ENCODE data around the gene TSNAXIP1.

The TSNAXIP1 gene

DNA sequence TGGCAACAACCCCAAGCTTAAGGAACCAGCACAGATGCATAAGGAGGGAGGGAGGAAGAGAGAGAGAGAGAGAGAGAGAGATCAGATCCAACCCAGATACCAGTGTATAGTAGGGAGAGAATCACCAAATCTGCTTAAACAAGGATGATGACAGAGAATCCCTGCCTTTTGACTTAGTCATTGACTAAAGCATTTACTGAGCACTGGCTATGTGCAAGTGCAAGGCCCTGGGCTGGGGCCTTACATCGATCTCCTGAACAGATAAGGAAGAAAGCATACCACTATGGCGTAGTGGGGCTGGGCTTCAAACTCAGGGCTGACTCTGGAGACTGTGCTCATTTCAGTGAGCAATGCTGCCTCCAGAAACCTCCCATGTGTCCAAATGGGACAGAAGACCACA, 15.8 kb downstream of the TSNAXIP1 start:
- no peak overlapping the region for H3K4me3 ChIP-seq (ENCODE audit: low read depth, low read length)
- peaks cover 0 to 21% of the 10 kb centered on the region in 2 experiments; a peak in 1 of 3 replicates for H3K36me3 ChIP-seq (ENCODE audit: control insufficient read depth in 2 of 2, insufficient read depth in 1 of 2, low read length in 2 of 2)
- H3K9me3 ChIP-seq (ENCODE audit: control insufficient read depth, insufficient read depth, low read depth, low read length), result no peaks in the 10 kb centered on the region
- TF ChIP-seq ZSCAN30 (tag by site-specific recombination; IDR thresholded peaks at IDR 0.05) (no peak), ZNF544 (tag by site-specific recombination; IDR thresholded peaks at IDR 0.05) (no peak), ZBTB44 (tag by site-specific recombination; IDR thresholded peaks at IDR 0.05) (no peak), TCF7L2 (IDR thresholded peaks at IDR 0.05; ENCODE audit: borderline replicate concordance, low read depth, low read length) (no peak), ZNF292 (tag by site-specific recombination; IDR thresholded peaks at IDR 0.05; ENCODE audit: borderline replicate concordance, low read depth) (no peak)
- TF ChIP-seq, protein P1, sequence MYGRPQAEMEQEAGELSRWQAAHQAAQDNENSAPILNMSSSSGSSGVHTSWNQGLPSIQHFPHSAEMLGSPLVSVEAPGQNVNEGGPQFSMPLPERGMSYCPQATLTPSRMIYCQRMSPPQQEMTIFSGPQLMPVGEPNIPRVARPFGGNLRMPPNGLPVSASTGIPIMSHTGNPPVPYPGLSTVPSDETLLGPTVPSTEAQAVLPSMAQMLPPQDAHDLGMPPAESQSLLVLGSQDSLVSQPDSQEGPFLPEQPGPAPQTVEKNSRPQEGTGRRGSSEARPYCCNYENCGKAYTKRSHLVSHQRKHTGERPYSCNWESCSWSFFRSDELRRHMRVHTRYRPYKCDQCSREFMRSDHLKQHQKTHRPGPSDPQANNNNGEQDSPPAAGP (tag by site-specific recombination; IDR thresholded peaks at IDR 0.05), result no peak
- ChIA-PET POLR2A (no interaction called here), CTCF (no interaction called here)
- no peaks in the 10 kb centered on the region for H3K4me1 ChIP-seq (ENCODE audit: control insufficient read depth, insufficient read depth, low read length)
- no peak overlapping the region for H3K27ac ChIP-seq (ENCODE audit: extremely low read depth, low read depth, low read length)

DNA sequence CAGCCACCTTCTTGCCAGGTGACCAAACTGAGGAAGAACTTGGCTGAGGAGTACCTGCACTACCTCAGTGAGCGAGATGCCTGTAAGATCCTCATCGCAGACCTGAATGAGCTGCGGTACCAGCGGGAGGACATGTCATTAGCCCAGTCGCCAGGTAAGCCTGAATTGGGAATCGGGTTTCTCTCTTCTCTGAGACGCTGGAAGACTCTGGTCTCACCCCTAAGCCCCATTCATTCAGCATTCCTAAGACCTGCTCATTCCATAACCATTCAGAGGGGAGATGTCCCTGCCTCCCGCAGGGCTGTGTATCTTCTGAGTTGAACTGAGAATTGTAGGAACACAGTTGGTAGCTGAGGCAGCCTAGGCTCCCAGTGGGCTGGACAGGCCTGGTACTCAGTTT, 18.4 kb downstream of the TSNAXIP1 start:
- POLR2A ChIA-PET, result interaction anchor here (1.0 to 2.4 kb wide), 3 partner anchors 14 to 111 kb away, joined by 3 to 11 read pairs (median 5); no protein-coding TSS in a partner anchor
- H3K4me1 ChIP-seq (ENCODE audit: control insufficient read depth, insufficient read depth, low read length), result no peaks in the 10 kb centered on the region
- peaks cover 0 to 47% of the 10 kb centered on the region in 2 experiments; a peak in 2 of 3 replicates for H3K36me3 ChIP-seq (ENCODE audit: control insufficient read depth in 2 of 2, insufficient read depth in 1 of 2, low read length in 2 of 2)
- H3K9me3 ChIP-seq (ENCODE audit: control insufficient read depth, insufficient read depth, low read depth, low read length), result no peaks in the 10 kb centered on the region
- no peak overlapping the region for H3K27ac ChIP-seq (ENCODE audit: extremely low read depth, low read depth, low read length)
- CTCF ChIA-PET, result interaction anchor here (4.0 kb wide), 1 partner anchor 9 kb away, joined by 40 read pairs; no protein-coding TSS in a partner anchor
- TF ChIP-seq ZNF202 (tag by site-specific recombination; IDR thresholded peaks at IDR 0.05; ENCODE audit: borderline replicate concordance), result no peak
- no peak for TF ChIP-seq GLIS2 (tag by site-specific recombination; IDR thresholded peaks at IDR 0.05)
- 0 out of 2 replicates have a peak, but pooled peaks have one; percentile 12 for TF ChIP-seq PRDM10 (tag by site-specific recombination; IDR thresholded peaks at IDR 0.05)
- no peak overlapping the region for H3K4me3 ChIP-seq (ENCODE audit: low read depth, low read length)

GRCh38 chr16:67825906-67826305, 19.2 kb downstream of the TSNAXIP1 start:
- CTCF ChIA-PET, result interaction anchor here (0.6 to 4.0 kb wide), 2 partner anchors 10 to 14 kb away, joined by 4 to 40 read pairs; no protein-coding TSS in a partner anchor
- POLR2A ChIA-PET, result interaction anchor here (1.0 to 2.4 kb wide), 5 partner anchors 10 to 110 kb away, joined by 3 to 11 read pairs (median 5); no protein-coding TSS in a partner anchor

GRCh38 chr16:67828651-67829050, 22.0 kb downstream of the TSNAXIP1 start:
- Histone ChIP-seq H3K36me3 (ENCODE audit: control insufficient read depth in 2 of 2, insufficient read depth in 1 of 2, low read length in 2 of 2) (peaks cover 0 to 70% of the 10 kb centered on the region in 2 experiments; a peak in 2 of 3 replicates), H3K4me3 (ENCODE audit: low read depth, low read length) (no peak overlapping the region), H3K9me3 (ENCODE audit: control insufficient read depth, insufficient read depth, low read depth, low read length) (no peaks in the 10 kb centered on the region), H3K4me1 (ENCODE audit: control insufficient read depth, insufficient read depth, low read length) (no peaks in the 10 kb centered on the region), H3K27ac (ENCODE audit: extremely low read depth, low read depth, low read length) (no peak overlapping the region)
- TF ChIP-seq, protein P2, sequence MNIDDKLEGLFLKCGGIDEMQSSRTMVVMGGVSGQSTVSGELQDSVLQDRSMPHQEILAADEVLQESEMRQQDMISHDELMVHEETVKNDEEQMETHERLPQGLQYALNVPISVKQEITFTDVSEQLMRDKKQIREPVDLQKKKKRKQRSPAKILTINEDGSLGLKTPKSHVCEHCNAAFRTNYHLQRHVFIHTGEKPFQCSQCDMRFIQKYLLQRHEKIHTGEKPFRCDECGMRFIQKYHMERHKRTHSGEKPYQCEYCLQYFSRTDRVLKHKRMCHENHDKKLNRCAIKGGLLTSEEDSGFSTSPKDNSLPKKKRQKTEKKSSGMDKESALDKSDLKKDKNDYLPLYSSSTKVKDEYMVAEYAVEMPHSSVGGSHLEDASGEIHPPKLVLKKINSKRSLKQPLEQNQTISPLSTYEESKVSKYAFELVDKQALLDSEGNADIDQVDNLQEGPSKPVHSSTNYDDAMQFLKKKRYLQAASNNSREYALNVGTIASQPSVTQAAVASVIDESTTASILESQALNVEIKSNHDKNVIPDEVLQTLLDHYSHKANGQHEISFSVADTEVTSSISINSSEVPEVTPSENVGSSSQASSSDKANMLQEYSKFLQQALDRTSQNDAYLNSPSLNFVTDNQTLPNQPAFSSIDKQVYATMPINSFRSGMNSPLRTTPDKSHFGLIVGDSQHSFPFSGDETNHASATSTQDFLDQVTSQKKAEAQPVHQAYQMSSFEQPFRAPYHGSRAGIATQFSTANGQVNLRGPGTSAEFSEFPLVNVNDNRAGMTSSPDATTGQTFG (tag by site-specific recombination; IDR thresholded peaks at IDR 0.05; ENCODE audit: borderline replicate concordance), result no peak
- TF ChIP-seq, protein P1 (tag by site-specific recombination; IDR thresholded peaks at IDR 0.05), result no peak
- ChIA-PET POLR2A (no interaction called here), CTCF (interaction anchor here (1.7 kb wide), 1 partner anchor 12 kb away, joined by 6 read pairs; no protein-coding TSS in a partner anchor)

More at GRCh38 chr16:67825906-67826305, 19.2 kb downstream of the TSNAXIP1 start:
- H3K27ac ChIP-seq (ENCODE audit: extremely low read depth, low read depth, low read length), result no peak overlapping the region
- TF ChIP-seq ZNF132 (tag by site-specific recombination; IDR thresholded peaks at IDR 0.05; ENCODE audit: borderline replicate concordance) (no peak), PRDM1 (tag by site-specific recombination; IDR thresholded peaks at IDR 0.05) (no peak), ZNF600 (tag by site-specific recombination; IDR thresholded peaks at IDR 0.05) (peak; percentile 14; the same call in 1 of the 2 replicates)
- peaks cover 0 to 55% of the 10 kb centered on the region in 2 experiments; a peak in 2 of 3 replicates for H3K36me3 ChIP-seq (ENCODE audit: control insufficient read depth in 2 of 2, insufficient read depth in 1 of 2, low read length in 2 of 2)
- H3K9me3 ChIP-seq (ENCODE audit: control insufficient read depth, insufficient read depth, low read depth, low read length), result no peaks in the 10 kb centered on the region
- H3K4me1 ChIP-seq (ENCODE audit: control insufficient read depth, insufficient read depth, low read length), result no peaks in the 10 kb centered on the region
- H3K4me3 ChIP-seq (ENCODE audit: low read depth, low read length), result no peak overlapping the region

Measured in HEK293 (cell line).